Stimulated activated CD4-positive, alpha-beta T cell treated with anti-CD3 and anti-CD28 coated beads, Interleukin-4, amount 100 ng/mL, for 24 hours (primary cell): Measurements from ENCODE around the gene ZNF345.

Experiments used
- DNase-seq: peaks from one replicate; pipeline ENCODE4 v3.0.0-alpha.2; 2020

Gene ZNF345

GRCh38 chr19:36850559-36851442, at the start of gene ZNF345:
TSS of gene ZNF345 (plus strand) at chr19:36850876. CDS start at chr19:36876831, 25,955 bp downstream.
- peak; percentile 88 for DNase-seq

GRCh38 chr19:36805364-36805763, 45.3 kb upstream of the ZNF345 start:
- DNase-seq: no peak

GRCh38 chr19:36807029-36807428, 43.6 kb upstream of the ZNF345 start:
- DNase-seq: no peak

- no peak for DNase-seq
Observed at GRCh38 chr19:36819130-36819630, 31.5 kb upstream of the ZNF345 start.

GRCh38 chr19:36821758-36822157, 28.9 kb upstream of the ZNF345 start:
- DNase-seq: no peak

GRCh38 chr19:36833430-36833829, 17.2 kb upstream of the ZNF345 start:
- no peak for DNase-seq

- no peak for DNase-seq
Observed at GRCh38 chr19:36837176-36837905, 13.3 kb upstream of the ZNF345 start.

- DNase-seq: peak; percentile 86
Observed at GRCh38 chr19:36837906-36838783, 12.5 kb upstream of the ZNF345 start, which contains the start of gene ZNF790. TSS of gene ZNF790 (minus strand) at chr19:36838387. CDS start at chr19:36825619, 12,768 bp downstream.

GRCh38 chr19:36838784-36839324, 11.8 kb upstream of the ZNF345 start:
- no peak for DNase-seq

GRCh38 chr19:36847968-36848367, 2.7 kb upstream of the ZNF345 start:
- no peak for DNase-seq

GRCh38 chr19:36849701-36850558, 746 bp upstream of the ZNF345 start:
- peak; percentile 92 for DNase-seq

- no peak for DNase-seq
Observed at GRCh38 chr19:36851898-36852297, 1.2 kb downstream of the ZNF345 start.

GRCh38 chr19:36876993-36877938, 26.6 kb downstream of the ZNF345 start:
- DNase-seq: no peak

GRCh38 chr19:36891768-36892357, 41.2 kb downstream of the ZNF345 start:
- no peak for DNase-seq

GRCh38 chr19:36894849-36895383, 44.2 kb downstream of the ZNF345 start:
- DNase-seq: no peak

- no peak for DNase-seq
Observed at GRCh38 chr19:36898422-36898821, 47.7 kb downstream of the ZNF345 start.

- peak; percentile 94 for DNase-seq
Observed at GRCh38 chr19:36915992-36916830, 65.5 kb downstream of the ZNF345 start, which contains the start of the genes ZNF568 and ZNF829. TSS of gene ZNF568 (plus strand) at chr19:36916332. CDS start at chr19:36922771, 6,439 bp downstream. TSS of gene ZNF829 (minus strand) at chr19:36916291. CDS start at chr19:36915167, 1,124 bp downstream.

- no peak for DNase-seq
Observed at GRCh38 chr19:36916991-36917390, 66.3 kb downstream of the ZNF345 start.
